GM10248 (cell line): ENCODE measurements around the gene STYXL1.

ENCODE experiments used
- CTCF ChIA-PET: fragments of 300-600 bp; sonication (Branson Sonifier 250); formaldehyde crosslinking; extraction: SDS; loops from one replicate; lab custom pipeline; 2021; ENCODE audit warnings: antibody characterized with exemption; lab: Yijun Ruan, JAX
- POLR2A ChIA-PET: fragments of 350-650 bp; sonication (Branson Sonifier 250); formaldehyde crosslinking; extraction: SDS; loops from one replicate; lab custom pipeline; 2020; ENCODE audit warnings: antibody characterized with exemption; lab: Yijun Ruan, JAX
- DNase-seq: peaks from one replicate; pipeline ENCODE4 v3.0.0; 2012; ENCODE audit errors: extremely low spot score
- CTCF ChIP-seq: IDR thresholded peaks from 2 replicates; pipeline ENCODE4 v1.5.1; 2012; ENCODE audit warnings: mild to moderate bottlenecking, low read depth; ENCODE audit errors: extremely low read depth, missing control alignments, control extremely low read depth

STYXL1 gene

GRCh38 chr7:75985518-75986146 is 62.2 kb downstream of the STYXL1 start:
- CTCF ChIA-PET, result interaction anchor here (1.0 kb wide), 1 partner anchor 35 kb away, joined by 3 read pairs; no protein-coding TSS in a partner anchor
- POLR2A ChIA-PET, result interaction anchor here (0.6 kb wide), 1 partner anchor 14 kb away, joined by 4 read pairs; no protein-coding TSS in a partner anchor
- no peak for TF ChIP-seq CTCF
- DNase-seq, result no peak

GRCh38 chr7:75985009-75985517 is 62.7 kb downstream of the STYXL1 start:
- POLR2A ChIA-PET, result interaction anchor here (0.6 kb wide), 1 partner anchor 15 kb away, joined by 4 read pairs; no protein-coding TSS in a partner anchor
- no peak for DNase-seq
- TF ChIP-seq CTCF, result no peak
- CTCF ChIA-PET, result interaction anchor here (1.0 kb wide), 1 partner anchor 35 kb away, joined by 3 read pairs; no protein-coding TSS in a partner anchor

- CTCF ChIA-PET, result interaction anchor here (1.0 kb wide), 1 partner anchor 36 kb away, joined by 3 read pairs; no protein-coding TSS in a partner anchor
- no peak for TF ChIP-seq CTCF
- POLR2A ChIA-PET, result no interaction called here
- DNase-seq, result no peak
Measured at GRCh38 chr7:75984130-75985008, 63.4 kb downstream of the STYXL1 start.

- no peak for TF ChIP-seq CTCF
- no peak for DNase-seq
- ChIA-PET POLR2A (no interaction called here), CTCF (interaction anchor here (1.0 to 1.1 kb wide), 2 partner anchors 12 to 36 kb away, joined by 3 to 5 read pairs; no protein-coding TSS in a partner anchor)
Measured at GRCh38 chr7:75983471-75984129, 64.2 kb downstream of the STYXL1 start.

- no peak for DNase-seq
- CTCF ChIA-PET, result interaction anchor here (1.1 kb wide), 1 partner anchor 11 kb away, joined by 5 read pairs; no protein-coding TSS in a partner anchor
- POLR2A ChIA-PET, result no interaction called here
- no peak for TF ChIP-seq CTCF
Measured at GRCh38 chr7:75982306-75983064, 65.3 kb downstream of the STYXL1 start.
